SK-N-SH (cell line): Measurements from ENCODE around the gene EVX1. TPM values are rescaled to one million over a fixed set of nuclear protein-coding genes. Genes with fewer than 3 reads are reported as not detected.
A peak's percentile ranks its signal among the peaks of the same experiment; 100 is the strongest.

Experiments used
- CTCF ChIA-PET: fragments of 300-600, 350-600 bp; formaldehyde crosslinking; extraction: SDS; loops from one replicate; lab custom pipeline; 2021; lab: Yijun Ruan, JAX
- POLR2A ChIA-PET: fragments of 350-600 bp; sonication (Branson Sonifier 250); formaldehyde crosslinking; extraction: SDS; loops from one replicate; lab custom pipeline; 2020; ENCODE audit warnings: antibody characterized with exemption, inconsistent platforms; lab: Yijun Ruan, JAX
- DNase-seq: peaks from one replicate; pipeline ENCODE4 v3.0.0; 2012
- H2AFZ ChIP-seq: fragments of 200-600 bp; sonication (generic); 2 replicates; pipeline ENCODE4 v1.8.1; 2016; ENCODE audit warnings: antibody characterized with exemption, mild to moderate bottlenecking, low read depth
- H3F3A ChIP-seq: fragments of 200-600 bp; sonication (generic); replicated peaks from 2 replicates; pipeline ENCODE3; 2016; ENCODE audit warnings: antibody characterized with exemption, mild to moderate bottlenecking; ENCODE audit not compliant: insufficient read depth
- H3K27ac ChIP-seq, 2 experiments: fragments of 200-500 bp in 1 of 2; fragments of 200-600 bp in 1 of 2; sonication (Bioruptor generic) in 1 of 2; sonication (generic), shearing (Covaris generic) in 1 of 2; 2 replicates each; pipeline versions ENCODE4 v1.5.1 to v1.6.1; 2014 to 2016; ENCODE audit warnings: low read depth in 2 of 2, inconsistent platforms in 1 of 2, low read length in 1 of 2, mild to moderate bottlenecking in 1 of 2, mixed read lengths in 1 of 2
- H3K27me3 ChIP-seq: fragments of 200-600 bp; sonication (generic), shearing (Covaris generic); 2 replicates; pipeline ENCODE4 v1.6.1; 2016; ENCODE audit warnings: mixed run types; ENCODE audit not compliant: insufficient read depth
- H3K36me3 ChIP-seq, 2 experiments: fragments of 200-500 bp in 1 of 2; fragments of 200-600 bp in 1 of 2; sonication (Bioruptor generic) in 1 of 2; sonication (generic) in 1 of 2; replicated peaks in 1 of 2; 2 replicates each; pipeline versions ENCODE3 to v1.5.1; 2014 to 2016; ENCODE audit warnings: low read length in 1 of 2, mild to moderate bottlenecking in 1 of 2; ENCODE audit not compliant: insufficient read depth in 2 of 2, control insufficient read depth in 1 of 2
- H3K4me1 ChIP-seq, 2 experiments: fragments of 200-500 bp in 1 of 2; fragments of 200-600 bp in 1 of 2; sonication (Bioruptor generic) in 1 of 2; sonication (generic), shearing (Covaris generic) in 1 of 2; 2 replicates each; pipeline versions ENCODE4 v1.5.1 to v1.6.1; 2014 to 2016; ENCODE audit warnings: low read depth in 1 of 2, low read length in 1 of 2, mixed run types in 1 of 2; ENCODE audit not compliant: insufficient read depth in 2 of 2, control insufficient read depth in 1 of 2
- H3K4me2 ChIP-seq: fragments of 200-600 bp; sonication (generic), shearing (Covaris generic); 2 replicates; pipeline ENCODE4 v1.6.1; 2017; ENCODE audit warnings: mixed run types
- H3K4me3 ChIP-seq, 2 experiments: fragments of 200-500 bp in 1 of 2; fragments of 200-600 bp in 1 of 2; sonication (Bioruptor generic) in 1 of 2; sonication (generic), shearing (Covaris generic) in 1 of 2; 2 replicates each; pipeline versions ENCODE4 v1.5.1 to v1.8.1; 2014 to 2016; ENCODE audit warnings: low read depth in 2 of 2, inconsistent platforms in 1 of 2, low read length in 1 of 2, mild to moderate bottlenecking in 1 of 2, mixed read lengths in 1 of 2, moderate library complexity in 1 of 2
- H3K79me2 ChIP-seq: fragments of 200-600 bp; sonication (generic); 2 replicates; pipeline ENCODE4 v1.8.1; 2017; ENCODE audit warnings: mild to moderate bottlenecking; ENCODE audit not compliant: insufficient read depth
- H3K9ac ChIP-seq: fragments of 200-600 bp; sonication (generic); 2 replicates; pipeline ENCODE4 v1.6.1; 2017; ENCODE audit warnings: mixed run types
- H3K9me2 ChIP-seq: fragments of 200-600 bp; sonication (generic); 2 replicates; pipeline ENCODE4 v1.6.1; 2017; ENCODE audit warnings: mixed run types
- H3K9me3 ChIP-seq: fragments of 200-600 bp; sonication (generic); 2 replicates; pipeline ENCODE4 v1.6.1; 2017; ENCODE audit warnings: mixed run types, mild to moderate bottlenecking, moderate library complexity
- H4K20me1 ChIP-seq: fragments of 200-600 bp; sonication (generic); 2 replicates; pipeline ENCODE4 v1.6.1; 2017; ENCODE audit warnings: mild to moderate bottlenecking, mixed run types; ENCODE audit not compliant: insufficient read depth
- CTCF ChIP-seq: fragments of 200-600 bp; sonication (generic); IDR thresholded peaks from 2 replicates; pipeline ENCODE4 v1.6.1; 2017; ENCODE audit warnings: antibody characterized with exemption, mild to moderate bottlenecking, moderate library complexity
- EZH2phosphoT487 ChIP-seq: fragments of 200-600 bp; sonication (generic); IDR thresholded peaks from 2 replicates; pipeline ENCODE4 v1.6.1; 2017; ENCODE audit warnings: low read depth, mixed run types, mild to moderate bottlenecking, antibody characterized with exemption, moderate library complexity, borderline replicate concordance
- FOSL2 ChIP-seq: IDR thresholded peaks from 2 replicates; pipeline ENCODE4 v1.4.0; 2012; ENCODE audit warnings: low read depth, mild to moderate bottlenecking, moderate library complexity, borderline replicate concordance
- FOXM1 ChIP-seq: IDR thresholded peaks from 2 replicates; pipeline ENCODE4 v1.4.0; 2012; ENCODE audit warnings: low read depth, mild to moderate bottlenecking
- JUND ChIP-seq: IDR thresholded peaks from 2 replicates; pipeline ENCODE4 v1.4.0; 2012
- MEF2A ChIP-seq: IDR thresholded peaks from 2 replicates; pipeline ENCODE4 v1.4.0; 2012; ENCODE audit warnings: low read depth, borderline replicate concordance
- POLR2AphosphoS5 ChIP-seq: IDR thresholded peaks from 2 replicates; pipeline ENCODE4 v1.6.1; 2012; ENCODE audit warnings: low read depth, low read length
- RAD21 ChIP-seq: IDR thresholded peaks from 2 replicates; pipeline ENCODE4 v1.6.1; 2012; ENCODE audit warnings: mild to moderate bottlenecking, low read length
- SMC3 ChIP-seq: IDR thresholded peaks from 2 replicates; pipeline ENCODE4 v1.6.1; 2012; ENCODE audit warnings: low read depth, low read length, improper control_type of control experiment
- USF1 ChIP-seq: IDR thresholded peaks from 2 replicates; pipeline ENCODE4 v1.4.0; 2012; ENCODE audit warnings: low read depth, borderline replicate concordance
- YY1 ChIP-seq: IDR thresholded peaks from 2 replicates; pipeline ENCODE4 v1.4.0; 2012; ENCODE audit warnings: low read depth, mild to moderate bottlenecking
- ZBTB33 ChIP-seq: IDR thresholded peaks from 2 replicates; pipeline ENCODE4 v1.4.0; 2012; ENCODE audit warnings: low read depth, borderline replicate concordance
- WGBS: methylation state at CpG from one replicate; pipeline ENCODE4 v1.1.6; 2017; ENCODE audit warnings: low lambda C conversion rate; 5-methylcytosine and 5-hydroxymethylcytosine counted together
- polyA plus RNA-seq, 3 experiments: library from polyadenylated mRNA; depleted of rRNA; stranded (reverse); fragments of >200 nt; gene quantifications; 2 replicates each; pipeline ENCODE4 v1.2.3, GENCODE V29; 2012
- TF ChIP-seq, protein P1 (sequence below): IDR thresholded peaks from 2 replicates; pipeline ENCODE4; 2012

The EVX1 gene
- polyA plus RNA-seq, 1 of the 3 experiments (the other 2 are of a cell fraction) = not detected

- Histone ChIP-seq H3K4me2 (no peak overlapping the region), H3K9ac (no peak overlapping the region), H3K4me1 (peaks cover 0 to 3% of the 10 kb centered on the region in 2 experiments; a peak in 1 of 4 replicates), H3K9me3 (no peaks in the 10 kb centered on the region), H2AFZ (no peak overlapping the region), H3K9me2 (no peaks in the 10 kb centered on the region), H4K20me1 (peaks cover 9% of the 10 kb centered on the region; the same call in 1 of the 2 replicates), H3K27me3 (peaks cover 100% of the 10 kb centered on the region), H3K36me3 (no peaks in the 10 kb centered on the region), H3K79me2 (no peaks in the 10 kb centered on the region), H3K27ac (no peak overlapping the region), H3K4me3 (no peak overlapping the region), H3F3A (peaks cover 4% of the 10 kb centered on the region)
- 18% methylated on average over 17 of the region's 17 CpGs for WGBS
- POLR2A ChIA-PET = no interaction called here
- no peak for DNase-seq
- CTCF ChIA-PET = interaction anchor here (0.7 to 2.3 kb wide), 7 partner anchors 13 to 335 kb away, joined by 3 to 8 read pairs (median 4); no protein-coding TSS in a partner anchor
- peak; percentile 28; the same call in 1 of the 2 replicates for TF ChIP-seq EZH2phosphoT487
- TF ChIP-seq CTCF = no peak
- no peak for TF ChIP-seq RAD21
Observed at GRCh38 chr7:27241189-27242056, 1.2 kb upstream of the EVX1 start.

DNA sequence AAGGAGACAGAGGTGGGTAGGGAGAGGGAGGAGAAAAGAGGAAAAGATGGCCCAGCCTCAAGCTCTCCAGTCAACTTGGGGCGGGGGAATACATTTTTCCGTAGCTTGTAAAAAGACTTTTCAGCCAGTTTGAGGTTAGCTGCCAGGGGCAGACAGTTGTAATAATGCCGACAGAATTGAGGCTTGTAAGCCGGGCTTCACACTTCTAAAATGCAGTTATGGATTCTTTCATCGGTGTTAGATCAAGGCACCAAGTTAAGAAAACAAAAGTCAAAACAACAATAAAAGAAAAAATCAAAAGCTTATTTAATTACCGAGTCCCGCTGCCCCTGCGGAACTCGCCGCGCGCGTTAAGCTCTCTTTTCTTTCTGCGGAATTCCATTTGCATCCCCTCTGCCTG is 448 bp upstream of the EVX1 start:
- POLR2A ChIA-PET = no interaction called here
- Histone ChIP-seq H4K20me1 (peaks cover 9% of the 10 kb centered on the region; the same call in 1 of the 2 replicates), H2AFZ (no peak overlapping the region), H3K4me2 (peak overlapping the region; percentile 58), H3K4me3 (peak overlapping the region in 1 of 2 experiments; percentile 37; a peak in 1 of 4 replicates), H3K9me3 (no peaks in the 10 kb centered on the region), H3K4me1 (peaks cover 0 to 3% of the 10 kb centered on the region in 2 experiments; a peak in 1 of 4 replicates), H3F3A (peaks cover 4% of the 10 kb centered on the region), H3K36me3 (no peaks in the 10 kb centered on the region)
- TF ChIP-seq FOXM1 (no peak), JUND (no peak), USF1 (no peak), FOSL2 (no peak), ZBTB33 (no peak), POLR2AphosphoS5 (no peak), EZH2phosphoT487 (no peak; the same call in 1 of the 2 replicates), SMC3 (no peak), MEF2A (no peak), YY1 (no peak), RAD21 (no peak)
- TF ChIP-seq, protein P1, sequence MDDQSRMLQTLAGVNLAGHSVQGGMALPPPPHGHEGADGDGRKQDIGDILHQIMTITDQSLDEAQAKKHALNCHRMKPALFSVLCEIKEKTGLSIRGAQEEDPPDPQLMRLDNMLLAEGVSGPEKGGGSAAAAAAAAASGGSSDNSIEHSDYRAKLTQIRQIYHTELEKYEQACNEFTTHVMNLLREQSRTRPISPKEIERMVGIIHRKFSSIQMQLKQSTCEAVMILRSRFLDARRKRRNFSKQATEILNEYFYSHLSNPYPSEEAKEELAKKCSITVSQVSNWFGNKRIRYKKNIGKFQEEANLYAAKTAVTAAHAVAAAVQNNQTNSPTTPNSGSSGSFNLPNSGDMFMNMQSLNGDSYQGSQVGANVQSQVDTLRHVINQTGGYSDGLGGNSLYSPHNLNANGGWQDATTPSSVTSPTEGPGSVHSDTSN = no peak
- TF ChIP-seq, all 33 proteins: peak for 0
- DNase-seq = no peak
- 25% methylated on average over 14 of the region's 14 CpGs for WGBS
- no peaks in the 10 kb centered on the region for H3K9me2 ChIP-seq
- H3K79me2 ChIP-seq = no peaks in the 10 kb centered on the region
- peaks cover 100% of the 10 kb centered on the region for H3K27me3 ChIP-seq
- no peak overlapping the region for H3K27ac ChIP-seq
- CTCF ChIA-PET = interaction anchor here (0.9 to 2.3 kb wide), 3 partner anchors 31 to 162 kb away, joined by 3 to 7 read pairs (median 3); no protein-coding TSS in a partner anchor
- no peak overlapping the region for H3K9ac ChIP-seq
